Astrocyte of the hippocampus (primary cell): ENCODE data around the gene LRRC17.

Source experiments
- DNase-seq: peaks from one replicate; pipeline ENCODE4 v3.0.0; 2011; ENCODE audit warnings: low read depth, low spot score

Gene LRRC17

GRCh38 chr7:102985176-102985783 is 72.5 kb downstream of the LRRC17 start:
- DNase-seq: peak; percentile 51

GRCh38 chr7:102988088-102988487 is 75.3 kb downstream of the LRRC17 start:
- no peak for DNase-seq

- peak; percentile 7 for DNase-seq
Measured at GRCh38 chr7:102988631-102989560, 76.1 kb downstream of the LRRC17 start.

- no peak for DNase-seq
Measured at GRCh38 chr7:102990642-102991041, 77.8 kb downstream of the LRRC17 start.

- no peak for DNase-seq
Measured at GRCh38 chr7:102991077-102991539, 78.3 kb downstream of the LRRC17 start.

GRCh38 chr7:102991540-102992214 is 78.9 kb downstream of the LRRC17 start:
- peak; percentile 93 for DNase-seq

- DNase-seq: no peak
Measured at GRCh38 chr7:102992509-102992937, 79.7 kb downstream of the LRRC17 start.

- DNase-seq: peak; percentile 88
Measured at GRCh38 chr7:102992938-102993717, 80.3 kb downstream of the LRRC17 start.

GRCh38 chr7:102993718-102994029 is 80.9 kb downstream of the LRRC17 start:
- no peak for DNase-seq

- DNase-seq: no peak
Measured at GRCh38 chr7:102994567-102994966, 81.8 kb downstream of the LRRC17 start.
